Spleen (tissue), 11 donors: Measurements from ENCODE around the gene ERGIC2. TPM values are rescaled to one million over a fixed set of nuclear protein-coding genes. Genes with fewer than 3 reads are reported as not detected.
"Not testable (repeated sequence)": the region's sequence is repeated elsewhere in the genome, so short reads cannot be mapped to it uniquely, and the experiment has no call there.

Source experiments
- DNase-seq: peaks from one replicate; pipeline ENCODE4 v3.0.0-alpha.2; 2020
- H3K27ac ChIP-seq, 8 donors: fragments of 200-600 bp; sonication (generic) in 7 of 8; 1 replicate in 4 of 8; 2 replicates in 4 of 8; pipeline versions ENCODE4 v1.5.0 to v1.8.0; 2016 to 2021; ENCODE audit warnings: inconsistent platforms in 4 of 8, mild to moderate bottlenecking in 4 of 8, moderate library complexity in 1 of 8
- H3K27me3 ChIP-seq, 7 donors: fragments of 200-600 bp; sonication (generic) in 6 of 7; replicated peaks in 1 of 7; 1 replicate in 4 of 7; 2 replicates in 3 of 7; pipeline versions ENCODE4 v1.5.0 to v1.8.0; 2016 to 2021; ENCODE audit warnings: inconsistent platforms in 3 of 7, mild to moderate bottlenecking in 1 of 7
- H3K36me3 ChIP-seq, 6 donors: fragments of 200-600 bp; sonication (generic) in 5 of 6; 1 replicate in 4 of 6; 2 replicates in 2 of 6; pipeline versions ENCODE4 v1.5.0 to v1.8.0; 2016 to 2021; ENCODE audit warnings: inconsistent platforms in 2 of 6
- H3K4me1 ChIP-seq, 6 donors: fragments of 200-600 bp; sonication (generic) in 5 of 6; 1 replicate in 3 of 6; 2 replicates in 3 of 6; pipeline versions ENCODE4 v1.5.0 to v1.8.0; 2016 to 2021; ENCODE audit warnings: inconsistent platforms in 3 of 6
- H3K4me3 ChIP-seq, 8 donors: fragments of 200-600 bp; sonication (generic) in 7 of 8; 1 replicate in 4 of 8; 2 replicates in 4 of 8; pipeline versions ENCODE4 v1.5.0 to v1.8.0; 2016 to 2021; ENCODE audit warnings: inconsistent platforms in 4 of 8, mild to moderate bottlenecking in 4 of 8, moderate library complexity in 2 of 8
- H3K9me3 ChIP-seq, 8 donors: fragments of 200-600 bp; sonication (generic) in 7 of 8; 1 replicate in 4 of 8; 2 replicates in 4 of 8; pipeline versions ENCODE4 v1.5.0 to v1.8.0; 2016 to 2021; ENCODE audit warnings: inconsistent platforms in 4 of 8
- POLR2A ChIP-seq, 3 donors: fragments of 450-650 bp; IDR thresholded peaks; one replicate each; pipeline ENCODE4 v1.5.1; 2017; ENCODE audit warnings: antibody characterized with exemption in 3 of 3, mild to moderate bottlenecking in 1 of 3
- POLR2AphosphoS5 ChIP-seq, 3 donors: sonication (generic); formaldehyde crosslinking; IDR thresholded peaks; one replicate each; pipeline ENCODE4 v1.5.1; 2017; ENCODE audit warnings: antibody characterized with exemption in 3 of 3
- WGBS, 5 donors: extraction: QIAGEN DNeasy Blood & Tissue Kit in 3 of 5; methylation state at CpG; one replicate each; pipeline versions ENCODE4 v1.1.5 to v1.1.7; 2013 to 2018; 5-methylcytosine and 5-hydroxymethylcytosine counted together
- intact Hi-C: fragments of 100-400 bp; cut with DNase I; formaldehyde crosslinking; loops from one replicate; pipeline ENCODE4 v1.15.0; 2023; ENCODE audit warnings: low total_unique reads
- polyA plus RNA-seq, 3 donors: library from polyadenylated mRNA; stranded (reverse); fragments of 200-250 nt; gene quantifications; one replicate each; pipeline ENCODE4 v1.2.1, GENCODE V29; 2013
- total RNA-seq, 7 donors: library from RNA; depleted of rRNA in 3 of 7; stranded (reverse); fragments of >200 nt in 3 of 7; fragmentation: NEBNext Ultra II Directional in 4 of 7; extraction: Animal tissue kit (Norgen Biotek cat#: 25700) in 4 of 7; gene quantifications; one replicate each; pipeline versions ENCODE4 v1.1.0 to v1.2.1, GENCODE V29; 2016 to 2021
- TF ChIP-seq, protein P1 (sequence below), 11 experiments: fragments of 200-600 bp in 7 of 11; fragments of 450-650 bp in 4 of 11; sonication (generic) in 4 of 11; IDR thresholded peaks in 8 of 11; conservative IDR thresholded peaks in 3 of 11; 1 replicate in 7 of 11; 2 replicates in 4 of 11; pipeline versions ENCODE4 v1.4.0 to v1.8.0; 2016 to 2021; ENCODE audit warnings: antibody characterized with exemption in 11 of 11, inconsistent platforms in 4 of 11, mild to moderate bottlenecking in 1 of 11
- donor health status: healthy with polysubstance abuse.
- donor health status: DM: no; HTN: no; CAD: no; lungs with moderate emphysema.
- donor health status: DM: no; HTN: no; CAD: no.
- donor health status: Bipolar disorder and iron deficiency.
- donor health status: healthy.
- donor health status: DM: no; HTN: no; CAD: no.
- donor health status: DM: yes; HTN: yes; CAD: no.

The ERGIC2 gene
- total and polyA plus RNA-seq, 10 donors, result 26.6 to 65.2 (median 51.2) TPM

DNA sequence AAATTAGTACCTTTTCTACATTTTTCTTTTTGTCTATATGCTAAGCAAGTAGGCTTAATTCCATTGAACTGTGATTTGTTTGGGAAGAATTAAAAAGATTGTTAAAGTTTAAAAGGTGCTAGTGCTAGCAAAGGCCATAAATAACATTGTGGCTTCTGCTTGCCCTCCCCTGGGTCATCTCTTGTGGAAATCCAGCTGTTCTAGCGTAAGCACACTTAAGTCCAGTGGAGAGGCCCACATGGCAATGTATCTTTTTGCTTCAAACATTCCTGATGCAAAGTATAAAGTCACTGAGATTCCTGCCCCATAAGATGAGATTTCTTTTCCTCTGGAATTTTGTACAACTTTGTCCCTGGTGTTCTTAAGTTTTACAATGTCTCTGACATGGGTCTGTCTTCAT lies 14.4 kb upstream of the ERGIC2 start:
- no peak overlapping the region for H3K4me3 ChIP-seq
- no peaks in the 10 kb centered on the region for H3K27me3 ChIP-seq
- intact Hi-C loops, result no loop called here
- TF ChIP-seq POLR2A (IDR thresholded peaks at IDR 0.05) (no peak), POLR2AphosphoS5 (IDR thresholded peaks at IDR 0.05) (no peak)
- TF ChIP-seq, protein P1, sequence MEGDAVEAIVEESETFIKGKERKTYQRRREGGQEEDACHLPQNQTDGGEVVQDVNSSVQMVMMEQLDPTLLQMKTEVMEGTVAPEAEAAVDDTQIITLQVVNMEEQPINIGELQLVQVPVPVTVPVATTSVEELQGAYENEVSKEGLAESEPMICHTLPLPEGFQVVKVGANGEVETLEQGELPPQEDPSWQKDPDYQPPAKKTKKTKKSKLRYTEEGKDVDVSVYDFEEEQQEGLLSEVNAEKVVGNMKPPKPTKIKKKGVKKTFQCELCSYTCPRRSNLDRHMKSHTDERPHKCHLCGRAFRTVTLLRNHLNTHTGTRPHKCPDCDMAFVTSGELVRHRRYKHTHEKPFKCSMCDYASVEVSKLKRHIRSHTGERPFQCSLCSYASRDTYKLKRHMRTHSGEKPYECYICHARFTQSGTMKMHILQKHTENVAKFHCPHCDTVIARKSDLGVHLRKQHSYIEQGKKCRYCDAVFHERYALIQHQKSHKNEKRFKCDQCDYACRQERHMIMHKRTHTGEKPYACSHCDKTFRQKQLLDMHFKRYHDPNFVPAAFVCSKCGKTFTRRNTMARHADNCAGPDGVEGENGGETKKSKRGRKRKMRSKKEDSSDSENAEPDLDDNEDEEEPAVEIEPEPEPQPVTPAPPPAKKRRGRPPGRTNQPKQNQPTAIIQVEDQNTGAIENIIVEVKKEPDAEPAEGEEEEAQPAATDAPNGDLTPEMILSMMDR (IDR thresholded peaks at IDR 0.05 in 8 of 11, conservative IDR thresholded peaks at IDR 0.05 in 3 of 11), result no peak
- H3K4me1 ChIP-seq, result no peaks in the 10 kb centered on the region
- no peaks in the 10 kb centered on the region for H3K9me3 ChIP-seq
- WGBS, 5 donors, result 82 to 95% (median 87%) methylated on average over 1 of the region's 1 CpG
- H3K36me3 ChIP-seq, result no peaks in the 10 kb centered on the region
- no peak overlapping the region for H3K27ac ChIP-seq
- DNase-seq, result no peak

DNA sequence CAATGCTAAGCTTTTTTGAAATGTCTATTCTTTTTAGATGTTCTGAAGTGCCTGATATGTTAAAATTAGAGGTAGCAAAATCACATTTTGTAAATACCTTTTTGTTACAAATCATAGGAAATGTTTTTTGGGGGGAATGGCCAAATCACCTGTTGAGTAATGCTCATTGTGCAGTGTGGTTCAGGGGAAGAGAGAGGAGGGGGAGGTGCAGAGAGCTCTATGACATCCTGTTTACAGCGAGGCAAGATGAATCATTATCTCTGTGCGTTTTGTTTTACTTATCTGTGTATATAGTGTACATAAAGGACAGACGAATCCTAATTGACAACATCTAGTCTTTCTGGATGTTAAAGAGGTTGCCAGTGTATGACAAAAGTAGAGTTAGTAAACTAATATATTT lies 9.4 kb upstream of the ERGIC2 start:
- DNase-seq, H3K9me3 ChIP-seq, intact Hi-C loops, H3K36me3 ChIP-seq, H3K27me3 ChIP-seq, H3K4me1 ChIP-seq: not testable (repeated sequence)
- H3K4me3 ChIP-seq, result peak overlapping the region in 1 of 8 donors; percentile 38
- whole genome bisulfite sequencing, 5 donors, result 37 to 56% (median 47%) methylated on average over 3 of the region's 3 CpGs
- peak overlapping the region in 5 of 8 donors; percentile 22 to 78 (median 73) for H3K27ac ChIP-seq

- peak overlapping the region in 1 of 8 donors; percentile 38 for H3K4me3 ChIP-seq
- no peaks in the 10 kb centered on the region for H3K27me3 ChIP-seq
- TF ChIP-seq, protein P1 (IDR thresholded peaks at IDR 0.05 in 8 of 11, conservative IDR thresholded peaks at IDR 0.05 in 3 of 11), result no peak
- TF ChIP-seq POLR2AphosphoS5 (IDR thresholded peaks at IDR 0.05), result no peak
- TF ChIP-seq POLR2A (IDR thresholded peaks at IDR 0.05), result no peak
- intact Hi-C loops, result no loop called here
- DNase-seq, result peak; percentile 80
- no peaks in the 10 kb centered on the region for H3K4me1 ChIP-seq
- no peaks in the 10 kb centered on the region for H3K36me3 ChIP-seq
- WGBS, 5 donors, result 89 to 97% (median 94%) methylated on average over 61 to 65 of the region's 65 CpGs
- H3K27ac ChIP-seq, result peak overlapping the region in 4 of 8 donors; percentile 22 to 78 (median 73)
- H3K9me3 ChIP-seq, result no peaks in the 10 kb centered on the region
These were observed 8.4 kb upstream of the ERGIC2 start for GRCh38 chr12:29389295-29389919.

DNA sequence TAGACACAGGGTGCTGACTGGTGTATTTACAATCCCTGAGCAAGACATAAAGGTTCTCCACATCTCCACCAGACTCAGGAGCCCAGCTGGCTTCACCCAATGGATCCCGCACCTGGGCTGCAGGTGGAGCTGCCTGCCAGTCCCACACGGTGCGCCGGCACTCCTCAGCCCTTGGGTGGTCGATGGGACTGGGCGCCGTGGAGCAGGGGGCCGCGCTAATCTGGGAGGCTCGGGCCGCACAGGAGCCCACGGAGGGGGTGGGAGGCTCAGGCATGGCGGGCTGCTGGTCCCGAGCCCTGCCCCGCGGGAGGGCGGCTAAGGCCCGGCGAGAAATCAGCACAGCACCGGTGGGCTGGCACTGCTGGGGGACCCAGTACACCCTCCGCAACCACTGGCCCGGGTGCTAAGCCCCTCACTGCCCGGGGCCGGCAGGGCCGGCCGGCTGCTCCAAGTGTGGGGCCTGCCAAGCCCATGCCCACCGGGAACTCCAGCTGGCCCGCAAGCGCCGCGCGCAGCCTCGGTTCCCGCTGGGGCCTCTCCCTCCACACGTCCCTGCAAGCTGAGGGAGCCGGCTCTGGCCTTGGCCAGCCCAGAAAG lies 5.2 kb upstream of the ERGIC2 start:
- 92 to 97% (median 95%) methylated on average over 15 to 36 of the region's 36 CpGs for WGBS, 5 donors
- H3K4me1 ChIP-seq, result peaks cover 0 to 10% (median 6%) of the 10 kb centered on the region in 6 donors
- DNase-seq, result peak; percentile 77
- intact Hi-C loops, H3K9me3 ChIP-seq, H3K4me3 ChIP-seq, H3K27ac ChIP-seq, H3K36me3 ChIP-seq, H3K27me3 ChIP-seq: not testable (repeated sequence)

- H3K4me1 ChIP-seq, result peaks cover under 1 to 12% (median 8%) of the 10 kb centered on the region in 6 donors
- H3K27ac ChIP-seq, H3K9me3 ChIP-seq, H3K27me3 ChIP-seq, intact Hi-C loops, H3K4me3 ChIP-seq, H3K36me3 ChIP-seq, DNase-seq: not testable (repeated sequence)
- WGBS, 5 donors, result 92 to 98% (median 94%) methylated on average over 17 of the region's 17 CpGs
These were observed 4.2 kb upstream of the ERGIC2 start for GRCh38 chr12:29385194-29385593.
